Measurements from ENCODE around the gene BARX1. TPM values are rescaled to one million over a fixed set of nuclear protein-coding genes. Genes with fewer than 3 reads are reported as not detected.
"Not testable (repeated sequence)": the region's sequence is repeated elsewhere in the genome, so short reads cannot be mapped to it uniquely, and the experiment has no call there.

Gene BARX1
- total and polyA plus RNA-seq, 2 donors (not counting 1 experiment from before 2014, with no cell fraction given) = not detected

DNA sequence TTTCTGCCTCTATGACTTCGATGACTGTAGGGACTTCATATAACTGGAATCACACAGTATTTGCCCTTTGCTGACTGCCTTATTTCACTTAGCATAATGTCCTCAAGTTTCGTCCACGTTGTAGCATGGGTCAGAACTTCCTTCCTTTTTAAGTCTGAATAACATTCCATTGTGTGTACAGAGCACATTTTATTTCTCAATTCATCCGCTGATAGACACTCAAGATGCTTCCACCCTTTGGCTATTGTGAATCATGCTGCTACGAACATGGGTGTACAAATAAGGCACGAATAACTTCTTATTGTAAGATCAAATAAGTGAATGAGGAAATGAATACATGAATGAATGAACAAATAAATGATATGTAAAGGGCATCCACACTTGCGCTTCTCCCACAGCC, 13.0 kb downstream of the BARX1 start:
- no peak overlapping the region for H3K4me3 ChIP-seq (replicated peaks in 1 of 4; ENCODE audit: control extremely low read depth in 1 of 4, insufficient read depth in 1 of 4, low read depth in 3 of 4, low read length in 4 of 4)
- H3K27ac ChIP-seq (ENCODE audit: insufficient read depth, low read length) = no peak overlapping the region
- no peaks in the 10 kb centered on the region for H4K20me1 ChIP-seq (ENCODE audit: control insufficient read depth, extremely low read depth, insufficient read depth, low read length)
- no peak overlapping the region for H2AFZ ChIP-seq (ENCODE audit: low read length)
- no peak overlapping the region for H3K4me2 ChIP-seq (ENCODE audit: extremely low read depth, insufficient read depth, low read length)
- no peak for TF ChIP-seq EZH2 (IDR thresholded peaks at IDR 0.05; ENCODE audit: low read length, missing control alignments)
- TF ChIP-seq, protein P1, sequence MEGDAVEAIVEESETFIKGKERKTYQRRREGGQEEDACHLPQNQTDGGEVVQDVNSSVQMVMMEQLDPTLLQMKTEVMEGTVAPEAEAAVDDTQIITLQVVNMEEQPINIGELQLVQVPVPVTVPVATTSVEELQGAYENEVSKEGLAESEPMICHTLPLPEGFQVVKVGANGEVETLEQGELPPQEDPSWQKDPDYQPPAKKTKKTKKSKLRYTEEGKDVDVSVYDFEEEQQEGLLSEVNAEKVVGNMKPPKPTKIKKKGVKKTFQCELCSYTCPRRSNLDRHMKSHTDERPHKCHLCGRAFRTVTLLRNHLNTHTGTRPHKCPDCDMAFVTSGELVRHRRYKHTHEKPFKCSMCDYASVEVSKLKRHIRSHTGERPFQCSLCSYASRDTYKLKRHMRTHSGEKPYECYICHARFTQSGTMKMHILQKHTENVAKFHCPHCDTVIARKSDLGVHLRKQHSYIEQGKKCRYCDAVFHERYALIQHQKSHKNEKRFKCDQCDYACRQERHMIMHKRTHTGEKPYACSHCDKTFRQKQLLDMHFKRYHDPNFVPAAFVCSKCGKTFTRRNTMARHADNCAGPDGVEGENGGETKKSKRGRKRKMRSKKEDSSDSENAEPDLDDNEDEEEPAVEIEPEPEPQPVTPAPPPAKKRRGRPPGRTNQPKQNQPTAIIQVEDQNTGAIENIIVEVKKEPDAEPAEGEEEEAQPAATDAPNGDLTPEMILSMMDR (conservative IDR thresholded peaks at IDR 0.05 in 1 of 2, IDR thresholded peaks at IDR 0.05 in 1 of 2; ENCODE audit: low read depth in 1 of 2, low read length in 2 of 2) = no peak
- no peaks in the 10 kb centered on the region for H3K9me3 ChIP-seq (ENCODE audit: control insufficient read depth, insufficient read depth, low read depth, low read length)
- DNase-seq (ENCODE audit: low read depth in 2 of 2) = no peak
- no peaks in the 10 kb centered on the region for H3K4me1 ChIP-seq (ENCODE audit: control insufficient read depth, extremely low read depth, insufficient read depth, low read length)
- H3K36me3 ChIP-seq (ENCODE audit: control insufficient read depth, insufficient read depth, low read length) = no peaks in the 10 kb centered on the region
- H3K9ac ChIP-seq (ENCODE audit: insufficient read depth, low read length) = no peak overlapping the region
- no peaks in the 10 kb centered on the region for H3K79me2 ChIP-seq (ENCODE audit: control insufficient read depth, insufficient read depth, low read length)
- H3K27me3 ChIP-seq (ENCODE audit: control insufficient read depth, insufficient read depth, low read length) = peaks cover 23% of the 10 kb centered on the region

DNA sequence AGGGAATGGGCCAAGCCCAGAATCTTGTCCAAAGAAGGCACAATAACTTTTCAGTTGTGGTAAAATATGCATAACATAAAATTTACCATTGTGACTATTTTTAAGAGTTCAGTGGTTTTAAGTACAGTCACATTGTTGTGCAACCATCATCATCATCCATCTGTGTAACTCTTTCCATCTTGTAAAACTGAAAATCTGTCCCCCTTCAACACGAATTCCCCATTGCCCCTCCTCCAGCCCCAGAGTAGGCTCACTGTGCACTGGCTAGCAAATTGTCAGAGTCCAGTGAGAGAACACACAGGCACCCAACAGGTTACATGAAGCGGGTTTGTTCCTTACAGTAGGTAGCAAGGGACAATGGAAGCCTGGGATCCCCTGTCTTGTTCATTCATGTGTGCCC, 13.7 kb downstream of the BARX1 start:
- no peak for TF ChIP-seq EZH2 (IDR thresholded peaks at IDR 0.05; ENCODE audit: low read length, missing control alignments)
- TF ChIP-seq, protein P1 (conservative IDR thresholded peaks at IDR 0.05 in 1 of 2, IDR thresholded peaks at IDR 0.05 in 1 of 2; ENCODE audit: low read depth in 1 of 2, low read length in 2 of 2) = no peak
- Histone ChIP-seq H4K20me1 (ENCODE audit: control insufficient read depth, extremely low read depth, insufficient read depth, low read length) (no peaks in the 10 kb centered on the region), H3K9me3 (ENCODE audit: control insufficient read depth, insufficient read depth, low read depth, low read length) (no peaks in the 10 kb centered on the region), H3K4me1 (ENCODE audit: control insufficient read depth, extremely low read depth, insufficient read depth, low read length) (no peaks in the 10 kb centered on the region), H3K4me3 (replicated peaks in 1 of 4; ENCODE audit: control extremely low read depth in 1 of 4, insufficient read depth in 1 of 4, low read depth in 3 of 4, low read length in 4 of 4) (no peak overlapping the region), H3K4me2 (ENCODE audit: extremely low read depth, insufficient read depth, low read length) (no peak overlapping the region), H3K27me3 (ENCODE audit: control insufficient read depth, insufficient read depth, low read length) (peaks cover 19% of the 10 kb centered on the region), H3K36me3 (ENCODE audit: control insufficient read depth, insufficient read depth, low read length) (no peaks in the 10 kb centered on the region), H2AFZ (ENCODE audit: low read length) (no peak overlapping the region), H3K79me2 (ENCODE audit: control insufficient read depth, insufficient read depth, low read length) (no peaks in the 10 kb centered on the region), H3K9ac (ENCODE audit: insufficient read depth, low read length) (no peak overlapping the region), H3K27ac (ENCODE audit: insufficient read depth, low read length) (no peak overlapping the region)
- no peak for DNase-seq (ENCODE audit: low read depth in 2 of 2)

DNA sequence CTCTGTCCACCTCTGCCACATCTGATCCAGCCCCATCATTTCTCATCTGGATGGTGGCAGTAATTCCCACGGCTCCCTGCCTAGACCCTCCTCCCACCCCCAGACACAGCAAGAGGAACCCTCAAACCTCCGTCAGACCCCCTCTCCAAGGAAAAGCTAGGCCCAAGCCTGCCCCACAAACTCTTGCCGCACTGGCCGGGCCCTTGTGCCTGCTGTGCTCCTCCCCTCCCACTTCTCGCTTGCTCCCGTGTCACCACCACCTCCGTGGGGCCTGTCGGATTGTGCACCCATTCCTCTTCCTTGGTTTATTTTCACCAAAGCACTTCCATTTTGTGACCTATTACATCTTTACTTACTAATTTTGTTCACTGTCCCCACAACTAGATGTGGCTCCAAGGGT, 14.2 kb downstream of the BARX1 start:
- H2AFZ ChIP-seq (ENCODE audit: low read length) = no peak overlapping the region
- H3K27me3 ChIP-seq (ENCODE audit: control insufficient read depth, insufficient read depth, low read length) = peaks cover 14% of the 10 kb centered on the region
- H3K4me3 ChIP-seq (replicated peaks in 1 of 4; ENCODE audit: control extremely low read depth in 1 of 4, insufficient read depth in 1 of 4, low read depth in 3 of 4, low read length in 4 of 4) = no peak overlapping the region
- no peak overlapping the region for H3K27ac ChIP-seq (ENCODE audit: insufficient read depth, low read length)
- H3K4me1 ChIP-seq (ENCODE audit: control insufficient read depth, extremely low read depth, insufficient read depth, low read length) = no peaks in the 10 kb centered on the region
- no peak for TF ChIP-seq EZH2 (IDR thresholded peaks at IDR 0.05; ENCODE audit: low read length, missing control alignments)
- TF ChIP-seq, protein P1 (conservative IDR thresholded peaks at IDR 0.05 in 1 of 2, IDR thresholded peaks at IDR 0.05 in 1 of 2; ENCODE audit: low read depth in 1 of 2, low read length in 2 of 2) = no peak
- H3K79me2 ChIP-seq (ENCODE audit: control insufficient read depth, insufficient read depth, low read length) = no peaks in the 10 kb centered on the region
- H3K36me3 ChIP-seq (ENCODE audit: control insufficient read depth, insufficient read depth, low read length) = no peaks in the 10 kb centered on the region
- H3K4me2 ChIP-seq (ENCODE audit: extremely low read depth, insufficient read depth, low read length) = no peak overlapping the region
- H4K20me1 ChIP-seq (ENCODE audit: control insufficient read depth, extremely low read depth, insufficient read depth, low read length) = no peaks in the 10 kb centered on the region
- no peaks in the 10 kb centered on the region for H3K9me3 ChIP-seq (ENCODE audit: control insufficient read depth, insufficient read depth, low read depth, low read length)
- no peak for DNase-seq (ENCODE audit: low read depth in 2 of 2)
- no peak overlapping the region for H3K9ac ChIP-seq (ENCODE audit: insufficient read depth, low read length)

DNA sequence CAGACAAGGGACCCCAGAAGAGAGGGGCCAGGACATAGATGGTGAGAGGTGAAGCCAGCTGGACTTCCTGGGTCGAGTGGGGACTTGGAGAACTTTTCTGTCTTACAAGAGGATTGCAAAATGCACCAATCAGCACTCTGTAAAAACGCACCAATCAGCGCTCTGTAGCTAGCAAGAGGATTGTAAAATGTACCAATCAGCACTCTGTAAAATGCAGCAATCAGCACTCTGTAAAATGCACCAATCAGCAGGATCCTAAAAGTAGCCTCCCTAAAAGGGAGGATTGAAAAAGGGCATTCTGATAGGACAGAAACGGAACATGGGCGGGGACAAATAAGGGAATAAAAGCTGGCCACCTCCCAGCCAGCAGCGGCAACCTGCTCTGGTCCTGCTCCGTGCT, 15.6 kb downstream of the BARX1 start:
- H3K9me3 ChIP-seq (ENCODE audit: control insufficient read depth, insufficient read depth, low read depth, low read length); H3K4me3 ChIP-seq (replicated peaks in 1 of 4; ENCODE audit: control extremely low read depth in 1 of 4, insufficient read depth in 1 of 4, low read depth in 3 of 4, low read length in 4 of 4); H4K20me1 ChIP-seq (ENCODE audit: control insufficient read depth, extremely low read depth, insufficient read depth, low read length); H3K27me3 ChIP-seq (ENCODE audit: control insufficient read depth, insufficient read depth, low read length); H3K9ac ChIP-seq (ENCODE audit: insufficient read depth, low read length); DNase-seq (ENCODE audit: low read depth in 2 of 2); H3K4me2 ChIP-seq (ENCODE audit: extremely low read depth, insufficient read depth, low read length); H3K27ac ChIP-seq (ENCODE audit: insufficient read depth, low read length); H3K36me3 ChIP-seq (ENCODE audit: control insufficient read depth, insufficient read depth, low read length); H3K79me2 ChIP-seq (ENCODE audit: control insufficient read depth, insufficient read depth, low read length); H2AFZ ChIP-seq (ENCODE audit: low read length); H3K4me1 ChIP-seq (ENCODE audit: control insufficient read depth, extremely low read depth, insufficient read depth, low read length): not testable (repeated sequence)

Measured in fibroblast of lung (primary cell).